HepG2 (cell line): Measurements from ENCODE around the gene PLA2G4F. TPM values are rescaled to one million over a fixed set of nuclear protein-coding genes. Genes with fewer than 3 reads are reported as not detected.

Experiments
- AKAP8 ChIP-seq: sonication (generic); formaldehyde crosslinking; IDR thresholded peaks from 2 replicates; pipeline ENCODE4 v1.5.1; 2020; ENCODE audit warnings: mild to moderate bottlenecking, missing genetic modification reagents
- BRD4 ChIP-seq: sonication (generic); formaldehyde crosslinking; IDR thresholded peaks from 2 replicates; pipeline ENCODE4 v1.4.0; 2020; ENCODE audit warnings: missing genetic modification reagents
- FLYWCH1 ChIP-seq: sonication (generic); formaldehyde crosslinking; IDR thresholded peaks from 2 replicates; pipeline ENCODE4 v1.8.1; 2023; ENCODE audit warnings: mild to moderate bottlenecking, missing genetic modification reagents
- HNF4G ChIP-seq, 2 experiments: sonication (generic) in 1 of 2; formaldehyde crosslinking in 1 of 2; IDR thresholded peaks; 2 replicates each; pipeline versions ENCODE4 v1.4.0 to v1.6.1; 2011 to 2020; ENCODE audit warnings: borderline replicate concordance in 2 of 2, low read depth in 2 of 2, mild to moderate bottlenecking in 2 of 2, low read length in 1 of 2, missing genetic modification reagents in 1 of 2, moderate library complexity in 1 of 2
- HNRNPUL1 ChIP-seq: fragments of 200-400 bp; formaldehyde crosslinking; IDR thresholded peaks from 2 replicates; pipeline ENCODE4 v1.6.1; 2017; ENCODE audit warnings: low read depth, mild to moderate bottlenecking, low read length, moderate library complexity
- KDM2A ChIP-seq: sonication (generic); formaldehyde crosslinking; IDR thresholded peaks from 2 replicates; pipeline ENCODE4 v1.4.0; 2020; ENCODE audit warnings: low read depth, missing genetic modification reagents, borderline replicate concordance
- NCOA5 ChIP-seq: sonication (generic); formaldehyde crosslinking; IDR thresholded peaks from 2 replicates; pipeline ENCODE4 v1.4.0; 2020; ENCODE audit warnings: missing genetic modification reagents
- NFE2L2 ChIP-seq: fragments of 150-350 bp; IDR thresholded peaks from 2 replicates; pipeline ENCODE4 v1.6.1; 2014; ENCODE audit warnings: low read length
- NRL ChIP-seq: sonication (generic); formaldehyde crosslinking; IDR thresholded peaks from 2 replicates; pipeline ENCODE4 v1.5.0; 2020; ENCODE audit warnings: missing genetic modification reagents, mild to moderate bottlenecking, moderate library complexity, borderline replicate concordance
- SIN3A ChIP-seq: IDR thresholded peaks from 2 replicates; pipeline ENCODE4 v1.6.1; 2011; ENCODE audit warnings: low read depth, mild to moderate bottlenecking, control low read depth, low read length, borderline replicate concordance
- ZBTB7A ChIP-seq: sonication (generic); formaldehyde crosslinking; IDR thresholded peaks from 2 replicates; pipeline ENCODE4 v1.8.0; 2022; ENCODE audit warnings: mild to moderate bottlenecking, missing genetic modification reagents
- ZC3H4 ChIP-seq: sonication (generic); formaldehyde crosslinking; IDR thresholded peaks from 2 replicates; pipeline ENCODE4 v1.4.0; 2020; ENCODE audit warnings: missing genetic modification reagents, borderline replicate concordance
- ZNF44 ChIP-seq: sonication (generic); formaldehyde crosslinking; IDR thresholded peaks from 2 replicates; pipeline ENCODE4 v1.5.1; 2020; ENCODE audit warnings: mild to moderate bottlenecking, missing genetic modification reagents
- ZNF703 ChIP-seq: sonication (generic); formaldehyde crosslinking; IDR thresholded peaks from 2 replicates; pipeline ENCODE4 v1.5.1; 2020; ENCODE audit warnings: missing genetic modification reagents, mild to moderate bottlenecking, moderate library complexity, borderline replicate concordance
- ZNF773 ChIP-seq: sonication (generic); formaldehyde crosslinking; IDR thresholded peaks from 2 replicates; pipeline ENCODE4 v1.4.0; 2020; ENCODE audit warnings: missing genetic modification reagents, borderline replicate concordance
- polyA plus RNA-seq, 8 experiments: library from polyadenylated mRNA; depleted of rRNA in 3 of 8; stranded (reverse) in 7 of 8; unstranded in 1 of 8; fragments of >200 nt; fragmentation: Illumina TruSeq in 4 of 8; extraction: Trizol in 4 of 8; gene quantifications; 2 replicates each; pipeline versions ENCODE4 v1.2.1 to v1.2.3, GENCODE V29; 2011 to 2016; ENCODE audit warnings: low read depth in 4 of 8, missing spikeins in 1 of 8, mixed read lengths in 1 of 8; ENCODE audit not compliant: insufficient read depth in 1 of 8
- total RNA-seq, 5 experiments: library from RNA; depleted of rRNA; stranded (reverse); fragments of >200 nt; fragmentation: Illumina TruSeq; extraction: Trizol; gene quantifications; 2 replicates each; pipeline ENCODE4 v1.2.3, GENCODE V29; 2016; ENCODE audit warnings: low read depth in 1 of 5
- TF ChIP-seq, protein P1 (sequence below): sonication (generic); formaldehyde crosslinking; IDR thresholded peaks from 2 replicates; pipeline ENCODE4 v1.8.1; 2022; ENCODE audit warnings: low read depth, mild to moderate bottlenecking, missing genetic modification reagents
- TF ChIP-seq, protein P2 (sequence below): sonication (generic); formaldehyde crosslinking; IDR thresholded peaks from 2 replicates; pipeline ENCODE4 v1.8.1; 2023; ENCODE audit warnings: missing genetic modification reagents, mild to moderate bottlenecking, borderline replicate concordance
- TF ChIP-seq, protein P3 (sequence below): sonication (generic); formaldehyde crosslinking; IDR thresholded peaks from 2 replicates; pipeline ENCODE4 v1.4.0; 2020; ENCODE audit warnings: mild to moderate bottlenecking, missing genetic modification reagents

Gene PLA2G4F
- total and polyA plus RNA-seq, 2 of the 13 experiments (the other 11 are each of a cell fraction or from before 2014, with no cell fraction given), result 0.07 TPM; not detected in 1

DNA sequence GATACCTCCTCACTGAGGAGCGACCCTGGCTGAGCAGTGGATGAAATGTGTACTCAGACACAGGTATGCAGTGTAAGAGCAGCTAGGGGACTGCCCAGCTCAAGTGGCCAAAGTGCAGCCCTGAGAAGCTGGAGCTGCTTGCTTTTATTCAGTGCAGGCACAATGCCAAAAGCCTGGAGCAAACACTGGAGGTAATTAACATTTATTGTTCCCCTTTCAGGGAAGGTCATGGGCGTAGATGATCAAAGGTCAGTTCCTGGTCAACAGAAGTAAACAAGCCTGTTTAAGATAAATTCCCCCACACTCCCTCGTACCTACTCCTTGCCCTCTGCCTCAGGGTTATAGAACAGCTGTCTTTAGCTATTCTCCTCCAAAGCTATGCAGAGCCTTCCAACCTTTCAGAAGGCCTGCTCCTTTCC lies 17.5 kb downstream of the PLA2G4F start (continued):
- TF ChIP-seq, protein P1, sequence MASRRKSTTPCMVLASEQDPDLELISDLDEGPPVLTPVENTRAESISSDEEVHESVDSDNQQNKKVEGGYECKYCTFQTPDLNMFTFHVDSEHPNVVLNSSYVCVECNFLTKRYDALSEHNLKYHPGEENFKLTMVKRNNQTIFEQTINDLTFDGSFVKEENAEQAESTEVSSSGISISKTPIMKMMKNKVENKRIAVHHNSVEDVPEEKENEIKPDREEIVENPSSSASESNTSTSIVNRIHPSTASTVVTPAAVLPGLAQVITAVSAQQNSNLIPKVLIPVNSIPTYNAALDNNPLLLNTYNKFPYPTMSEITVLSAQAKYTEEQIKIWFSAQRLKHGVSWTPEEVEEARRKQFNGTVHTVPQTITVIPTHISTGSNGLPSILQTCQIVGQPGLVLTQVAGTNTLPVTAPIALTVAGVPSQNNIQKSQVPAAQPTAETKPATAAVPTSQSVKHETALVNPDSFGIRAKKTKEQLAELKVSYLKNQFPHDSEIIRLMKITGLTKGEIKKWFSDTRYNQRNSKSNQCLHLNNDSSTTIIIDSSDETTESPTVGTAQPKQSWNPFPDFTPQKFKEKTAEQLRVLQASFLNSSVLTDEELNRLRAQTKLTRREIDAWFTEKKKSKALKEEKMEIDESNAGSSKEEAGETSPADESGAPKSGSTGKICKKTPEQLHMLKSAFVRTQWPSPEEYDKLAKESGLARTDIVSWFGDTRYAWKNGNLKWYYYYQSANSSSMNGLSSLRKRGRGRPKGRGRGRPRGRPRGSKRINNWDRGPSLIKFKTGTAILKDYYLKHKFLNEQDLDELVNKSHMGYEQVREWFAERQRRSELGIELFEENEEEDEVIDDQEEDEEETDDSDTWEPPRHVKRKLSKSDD (CRISPR knock-in tag), result no peak
- no peak for TF ChIP-seq NFE2L2
- no peak for TF ChIP-seq HNRNPUL1
- no peak for TF ChIP-seq NRL (CRISPR knock-in tag)
- peak; percentile 84 for TF ChIP-seq HNF4G (IDR thresholded peaks at IDR 0.05; ENCODE audit: borderline replicate concordance, low read depth, low read length)
- TF ChIP-seq HNF4G (CRISPR knock-in tag; IDR thresholded peaks at IDR 0.05; ENCODE audit: borderline replicate concordance, low read depth), result peak; percentile 73; the same call in 1 of the 2 replicates
- TF ChIP-seq NCOA5 (CRISPR knock-in tag), result no peak
- no peak for TF ChIP-seq FLYWCH1 (CRISPR knock-in tag)
- TF ChIP-seq, protein P2, sequence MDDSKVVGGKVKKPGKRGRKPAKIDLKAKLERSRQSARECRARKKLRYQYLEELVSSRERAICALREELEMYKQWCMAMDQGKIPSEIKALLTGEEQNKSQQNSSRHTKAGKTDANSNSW (CRISPR knock-in tag), result no peak
- TF ChIP-seq ZC3H4 (CRISPR knock-in tag), result no peak
- peak; percentile 56; the same call in 1 of the 2 replicates for TF ChIP-seq ZNF773 (CRISPR knock-in tag)
- TF ChIP-seq ZNF44 (CRISPR knock-in tag), result no peak
- TF ChIP-seq SIN3A, result no peak
- peak; percentile 82; the same call in 1 of the 2 replicates for TF ChIP-seq ZBTB7A (CRISPR knock-in tag)
- TF ChIP-seq, protein P3, sequence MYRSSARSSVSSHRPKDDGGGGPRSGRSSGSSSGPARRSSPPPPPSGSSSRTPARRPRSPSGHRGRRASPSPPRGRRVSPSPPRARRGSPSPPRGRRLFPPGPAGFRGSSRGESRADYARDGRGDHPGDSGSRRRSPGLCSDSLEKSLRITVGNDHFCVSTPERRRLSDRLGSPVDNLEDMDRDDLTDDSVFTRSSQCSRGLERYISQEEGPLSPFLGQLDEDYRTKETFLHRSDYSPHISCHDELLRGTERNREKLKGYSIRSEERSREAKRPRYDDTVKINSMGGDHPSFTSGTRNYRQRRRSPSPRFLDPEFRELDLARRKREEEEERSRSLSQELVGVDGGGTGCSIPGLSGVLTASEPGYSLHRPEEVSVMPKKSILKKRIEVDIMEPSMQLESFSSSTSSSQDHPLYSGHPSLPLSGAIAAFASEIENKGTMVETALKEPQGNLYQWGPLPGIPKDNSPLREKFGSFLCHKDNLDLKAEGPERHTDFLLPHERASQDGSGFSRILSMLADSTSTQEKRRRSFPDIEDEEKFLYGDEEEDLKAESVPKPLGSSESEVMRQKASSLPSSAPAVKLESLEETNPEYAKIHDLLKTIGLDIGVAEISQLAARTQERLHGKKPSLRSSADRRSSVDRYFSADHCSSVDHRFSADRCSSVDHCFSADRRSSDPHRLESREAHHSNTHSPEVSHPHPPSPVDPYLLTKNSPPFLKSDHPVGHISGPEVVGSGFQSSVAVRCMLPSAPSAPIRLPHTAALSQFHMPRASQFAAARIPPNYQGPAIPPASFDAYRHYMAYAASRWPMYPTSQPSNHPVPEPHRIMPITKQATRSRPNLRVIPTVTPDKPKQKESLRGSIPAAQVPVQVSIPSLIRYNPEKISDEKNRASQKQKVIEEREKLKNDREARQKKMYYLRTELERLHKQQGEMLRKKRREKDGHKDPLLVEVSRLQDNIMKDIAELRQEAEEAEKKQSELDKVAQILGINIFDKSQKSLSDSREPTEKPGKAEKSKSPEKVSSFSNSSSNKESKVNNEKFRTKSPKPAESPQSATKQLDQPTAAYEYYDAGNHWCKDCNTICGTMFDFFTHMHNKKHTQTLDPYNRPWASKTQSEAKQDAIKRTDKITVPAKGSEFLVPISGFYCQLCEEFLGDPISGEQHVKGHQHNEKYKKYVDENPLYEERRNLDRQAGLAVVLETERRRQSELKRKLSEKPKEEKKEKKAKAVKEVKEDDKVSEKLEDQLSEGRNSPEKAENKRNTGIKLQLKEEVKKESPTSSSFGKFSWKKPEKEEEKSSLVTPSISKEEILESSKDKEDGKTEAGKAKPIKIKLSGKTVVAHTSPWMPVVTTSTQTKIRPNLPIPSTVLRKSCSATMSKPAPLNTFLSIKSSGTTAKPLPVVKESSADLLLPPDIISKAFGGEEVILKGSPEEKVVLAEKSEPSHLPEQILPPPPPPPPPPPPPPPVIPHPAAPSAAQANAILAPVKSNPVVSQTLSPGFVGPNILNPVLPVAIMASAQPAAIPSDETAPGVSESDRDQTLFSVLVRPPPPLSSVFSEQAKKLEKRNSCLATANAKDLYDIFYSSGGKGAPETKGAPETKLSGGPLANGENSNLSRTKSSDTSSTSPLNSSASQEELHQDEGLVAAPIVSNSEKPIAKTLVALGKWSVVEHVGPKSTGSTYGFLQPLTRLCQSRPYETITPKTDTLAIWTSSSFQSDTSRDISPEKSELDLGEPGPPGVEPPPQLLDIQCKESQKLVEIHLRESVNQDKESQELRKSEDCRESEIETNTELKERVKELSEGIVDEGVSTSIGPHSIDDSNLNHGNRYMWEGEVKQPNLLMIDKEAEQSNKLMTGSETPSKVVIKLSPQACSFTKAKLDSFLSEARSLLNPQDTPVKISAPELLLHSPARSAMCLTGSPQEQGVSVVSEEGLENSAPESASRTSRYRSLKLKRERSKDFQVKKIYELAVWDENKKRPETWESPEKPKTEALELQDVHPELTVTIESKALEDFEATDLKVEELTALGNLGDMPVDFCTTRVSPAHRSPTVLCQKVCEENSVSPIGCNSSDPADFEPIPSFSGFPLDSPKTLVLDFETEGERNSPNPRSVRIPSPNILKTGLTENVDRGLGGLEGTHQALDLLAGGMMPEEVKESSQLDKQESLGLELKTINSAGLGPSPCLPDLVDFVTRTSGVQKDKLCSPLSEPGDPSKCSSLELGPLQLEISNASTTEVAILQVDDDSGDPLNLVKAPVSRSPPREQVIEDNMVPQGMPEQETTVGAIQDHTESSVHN (CRISPR knock-in tag), result no peak
- no peak for TF ChIP-seq ZNF703 (CRISPR knock-in tag)
- TF ChIP-seq KDM2A (CRISPR knock-in tag), result peak; percentile 58; the same call in 1 of the 2 replicates
- TF ChIP-seq BRD4 (CRISPR knock-in tag), result no peak
- no peak for TF ChIP-seq AKAP8
